SU-DHL-6 (cell line): ENCODE data around the gene EXOC2.

Source experiments
- H2AFZ ChIP-seq: fragments of 200-600 bp; sonication (generic); 2 replicates; pipeline ENCODE4 v1.6.1; 2014; ENCODE audit warnings: low read depth, mild to moderate bottlenecking, moderate library complexity, mixed read lengths, antibody characterized with exemption, low read length; ENCODE audit not compliant: severe bottlenecking
- H3F3A ChIP-seq: fragments of 200-600 bp; shearing (Covaris generic); 2 replicates; pipeline ENCODE4 v1.6.0; 2016; ENCODE audit warnings: antibody characterized with exemption, mild to moderate bottlenecking; ENCODE audit not compliant: insufficient read depth
- H3K27ac ChIP-seq: fragments of 200-600 bp; sonication (generic); 2 replicates; pipeline ENCODE4 v1.5.1; 2016; ENCODE audit warnings: low read depth, mild to moderate bottlenecking, low read length, moderate library complexity, mixed read lengths
- H3K27me3 ChIP-seq: fragments of 200-600 bp; sonication (generic), shearing (Covaris generic); 2 replicates; pipeline ENCODE4 v1.6.0; 2014; ENCODE audit warnings: mild to moderate bottlenecking, low read length
- H3K36me3 ChIP-seq: fragments of 200-600 bp; sonication (generic); 2 replicates; pipeline ENCODE4 v1.6.1; 2014; ENCODE audit warnings: mild to moderate bottlenecking, low read length, mixed read lengths
- H3K4me2 ChIP-seq: fragments of 300-600, 200-600 bp; shearing (Covaris generic), sonication (generic); 2 replicates; pipeline ENCODE4 v1.6.0; 2014; ENCODE audit warnings: low read length, low read depth, mild to moderate bottlenecking; ENCODE audit not compliant: poor library complexity, severe bottlenecking
- H3K4me3 ChIP-seq: fragments of 200-600 bp; sonication (generic); 2 replicates; pipeline ENCODE4 v1.5.1; 2014; ENCODE audit warnings: antibody characterized with exemption, low read length, mild to moderate bottlenecking, mixed read lengths; ENCODE audit not compliant: insufficient read depth, poor library complexity, severe bottlenecking
- H3K79me2 ChIP-seq: fragments of 200-600 bp; sonication (generic); 2 replicates; pipeline ENCODE4 v1.6.1; 2014; ENCODE audit warnings: mild to moderate bottlenecking, low read length, moderate library complexity; ENCODE audit not compliant: insufficient read depth
- H3K9ac ChIP-seq: fragments of 200-600 bp; sonication (generic); 2 replicates; pipeline ENCODE4 v1.7.0; 2014; ENCODE audit warnings: mild to moderate bottlenecking, low read length
- H3K9me2 ChIP-seq: fragments of 200-600 bp; sonication (generic); replicated peaks from 2 replicates; pipeline ENCODE4 v1.6.1; 2014; ENCODE audit warnings: low read length; ENCODE audit not compliant: insufficient read depth
- H3K9me3 ChIP-seq: fragments of 200-600 bp; sonication (generic); 2 replicates; pipeline ENCODE4 v1.6.1; 2014; ENCODE audit warnings: low read length, mixed read lengths; ENCODE audit not compliant: insufficient read depth
- H4K20me1 ChIP-seq: fragments of 200-600 bp; sonication (generic); 2 replicates; pipeline ENCODE4 v1.6.1; 2014; ENCODE audit warnings: low read depth, mild to moderate bottlenecking, antibody characterized with exemption, low read length, moderate library complexity, mixed read lengths
- CTCF ChIP-seq: fragments of 200-600 bp; sonication (generic); IDR thresholded peaks from one replicate; pipeline ENCODE4 v1.5.1; 2017; ENCODE audit warnings: antibody characterized with exemption, mild to moderate bottlenecking, low read length, moderate library complexity; ENCODE audit not compliant: insufficient read depth, poor library complexity, severe bottlenecking
- EZH2phosphoT487 ChIP-seq: fragments of 200-600 bp; sonication (generic), shearing (Covaris generic); conservative IDR thresholded peaks from 2 replicates; pipeline ENCODE4 v1.6.1; 2018; ENCODE audit warnings: mild to moderate bottlenecking, antibody characterized with exemption, low read length, moderate library complexity, mixed read lengths

Gene EXOC2

GRCh38 chr6:456358-456867 is 236.5 kb downstream of the EXOC2 start:
- no peak overlapping the region for H3K9ac ChIP-seq
- H3F3A ChIP-seq = no peaks in the 10 kb centered on the region
- no peaks in the 10 kb centered on the region for H3K79me2 ChIP-seq
- no peaks in the 10 kb centered on the region for H3K36me3 ChIP-seq
- H3K27ac ChIP-seq = no peak overlapping the region
- no peak for TF ChIP-seq CTCF
- no peak for TF ChIP-seq EZH2phosphoT487
- no peak overlapping the region for H2AFZ ChIP-seq
- no peak overlapping the region for H3K4me2 ChIP-seq
- H4K20me1 ChIP-seq = no peaks in the 10 kb centered on the region
- H3K27me3 ChIP-seq = 0 out of 2 replicates have a peak, but pooled peaks cover 5% of the 10 kb centered on the region
- no peaks in the 10 kb centered on the region for H3K9me3 ChIP-seq
- H3K9me2 ChIP-seq = no peaks in the 10 kb centered on the region
- H3K4me3 ChIP-seq = no peak overlapping the region

DNA sequence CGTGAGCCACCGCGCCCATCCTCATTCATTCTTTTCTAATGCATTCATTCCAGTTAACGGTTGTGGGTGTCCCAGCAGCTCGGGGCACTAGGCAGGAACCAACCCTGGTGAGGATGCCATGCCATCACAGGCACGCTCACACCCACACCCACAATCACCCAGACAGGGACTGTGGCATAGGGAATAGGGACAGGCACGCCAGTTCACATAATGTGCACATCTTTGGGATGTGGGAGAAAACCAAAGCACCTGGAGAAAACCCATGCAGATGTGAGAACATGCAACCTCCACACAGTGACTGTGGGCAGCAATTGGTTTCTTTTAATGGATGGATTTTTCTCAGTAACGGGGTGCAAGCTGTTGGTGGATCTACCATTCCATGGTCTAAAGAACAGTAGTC is 237.1 kb downstream of the EXOC2 start:
- H3K27me3 ChIP-seq = 0 out of 2 replicates have a peak, but pooled peaks cover 5% of the 10 kb centered on the region
- H2AFZ ChIP-seq = no peak overlapping the region
- H3K9me2 ChIP-seq = no peaks in the 10 kb centered on the region
- no peaks in the 10 kb centered on the region for H3K36me3 ChIP-seq
- H3F3A ChIP-seq = no peaks in the 10 kb centered on the region
- no peaks in the 10 kb centered on the region for H3K9me3 ChIP-seq
- H4K20me1 ChIP-seq = no peaks in the 10 kb centered on the region
- TF ChIP-seq CTCF (no peak), EZH2phosphoT487 (no peak)
- H3K4me2 ChIP-seq = no peak overlapping the region
- no peaks in the 10 kb centered on the region for H3K79me2 ChIP-seq
- H3K9ac ChIP-seq = no peak overlapping the region
- no peak overlapping the region for H3K4me3 ChIP-seq
- H3K27ac ChIP-seq = no peak overlapping the region

DNA sequence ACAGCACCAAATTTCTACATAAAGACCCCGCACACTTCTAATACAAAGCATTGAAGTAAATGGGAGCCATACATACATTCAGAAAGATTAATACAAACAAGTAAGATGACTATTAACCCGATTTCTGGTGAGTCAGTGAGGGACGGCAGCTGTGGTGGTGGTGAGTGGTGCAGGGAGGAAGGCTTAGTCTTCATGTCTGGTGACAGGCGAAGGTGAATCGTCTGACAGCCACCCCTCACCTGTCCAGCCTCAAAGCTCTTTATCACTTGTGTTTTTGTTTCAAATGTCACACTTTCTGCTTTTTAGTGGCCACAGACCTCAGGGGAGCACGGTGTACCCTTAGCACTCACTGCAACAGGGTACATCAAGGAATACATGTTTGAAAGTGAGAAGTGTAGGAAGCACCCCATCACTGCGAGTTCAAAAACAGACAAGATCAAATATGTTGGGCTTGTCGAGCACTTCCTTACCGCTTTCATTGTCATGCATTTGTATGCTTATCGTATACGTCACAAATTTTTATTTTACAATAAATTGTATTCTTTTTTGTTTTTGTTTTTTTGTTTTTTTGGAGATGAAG is 237.8 kb downstream of the EXOC2 start:
- Histone ChIP-seq H3K36me3 (no peaks in the 10 kb centered on the region), H4K20me1 (no peaks in the 10 kb centered on the region), H3K27ac (no peak overlapping the region), H3K9me2 (no peaks in the 10 kb centered on the region), H3F3A (no peaks in the 10 kb centered on the region), H3K9ac (no peak overlapping the region), H3K9me3 (no peaks in the 10 kb centered on the region), H3K4me2 (no peak overlapping the region), H3K4me3 (no peak overlapping the region), H2AFZ (no peak overlapping the region), H3K27me3 (0 out of 2 replicates have a peak, but pooled peaks cover 5% of the 10 kb centered on the region), H3K79me2 (no peaks in the 10 kb centered on the region)
- TF ChIP-seq CTCF (no peak), EZH2phosphoT487 (no peak)
